Measurements from ENCODE around the gene MUS81. TPM values are rescaled to one million over a fixed set of nuclear protein-coding genes. Genes with fewer than 3 reads are reported as not detected.

The MUS81 gene
- total RNA-seq, 1 experiment from 2014 or later: 45.9 TPM

DNA sequence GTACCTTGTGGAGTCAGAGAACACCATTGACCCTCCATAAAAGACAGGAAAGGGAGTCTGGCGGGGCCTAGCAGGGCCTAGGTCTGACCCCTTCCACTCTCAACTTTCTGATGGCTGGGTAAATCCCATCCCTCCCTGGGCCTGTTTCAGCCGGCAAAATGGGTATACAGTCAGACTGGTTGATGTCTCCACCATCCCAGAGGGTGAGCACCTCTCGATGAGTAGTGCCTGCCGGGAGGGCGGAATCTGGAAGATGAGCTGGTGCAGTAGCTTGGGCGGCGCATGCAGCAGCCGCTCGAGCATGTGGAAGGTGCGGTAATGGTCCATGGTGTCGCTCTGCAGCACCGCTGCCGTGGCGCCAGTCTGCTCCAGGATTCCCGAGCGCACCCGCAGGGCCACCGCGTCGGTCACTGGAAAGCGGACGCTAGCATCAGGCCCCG lies 27.5 kb downstream of the MUS81 start (continued):
- TF ChIP-seq, protein P1, sequence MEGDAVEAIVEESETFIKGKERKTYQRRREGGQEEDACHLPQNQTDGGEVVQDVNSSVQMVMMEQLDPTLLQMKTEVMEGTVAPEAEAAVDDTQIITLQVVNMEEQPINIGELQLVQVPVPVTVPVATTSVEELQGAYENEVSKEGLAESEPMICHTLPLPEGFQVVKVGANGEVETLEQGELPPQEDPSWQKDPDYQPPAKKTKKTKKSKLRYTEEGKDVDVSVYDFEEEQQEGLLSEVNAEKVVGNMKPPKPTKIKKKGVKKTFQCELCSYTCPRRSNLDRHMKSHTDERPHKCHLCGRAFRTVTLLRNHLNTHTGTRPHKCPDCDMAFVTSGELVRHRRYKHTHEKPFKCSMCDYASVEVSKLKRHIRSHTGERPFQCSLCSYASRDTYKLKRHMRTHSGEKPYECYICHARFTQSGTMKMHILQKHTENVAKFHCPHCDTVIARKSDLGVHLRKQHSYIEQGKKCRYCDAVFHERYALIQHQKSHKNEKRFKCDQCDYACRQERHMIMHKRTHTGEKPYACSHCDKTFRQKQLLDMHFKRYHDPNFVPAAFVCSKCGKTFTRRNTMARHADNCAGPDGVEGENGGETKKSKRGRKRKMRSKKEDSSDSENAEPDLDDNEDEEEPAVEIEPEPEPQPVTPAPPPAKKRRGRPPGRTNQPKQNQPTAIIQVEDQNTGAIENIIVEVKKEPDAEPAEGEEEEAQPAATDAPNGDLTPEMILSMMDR (IDR thresholded peaks at IDR 0.05): no peak
- TF ChIP-seq, protein P2, sequence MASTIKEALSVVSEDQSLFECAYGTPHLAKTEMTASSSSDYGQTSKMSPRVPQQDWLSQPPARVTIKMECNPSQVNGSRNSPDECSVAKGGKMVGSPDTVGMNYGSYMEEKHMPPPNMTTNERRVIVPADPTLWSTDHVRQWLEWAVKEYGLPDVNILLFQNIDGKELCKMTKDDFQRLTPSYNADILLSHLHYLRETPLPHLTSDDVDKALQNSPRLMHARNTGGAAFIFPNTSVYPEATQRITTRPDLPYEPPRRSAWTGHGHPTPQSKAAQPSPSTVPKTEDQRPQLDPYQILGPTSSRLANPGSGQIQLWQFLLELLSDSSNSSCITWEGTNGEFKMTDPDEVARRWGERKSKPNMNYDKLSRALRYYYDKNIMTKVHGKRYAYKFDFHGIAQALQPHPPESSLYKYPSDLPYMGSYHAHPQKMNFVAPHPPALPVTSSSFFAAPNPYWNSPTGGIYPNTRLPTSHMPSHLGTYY (CRISPR knock-in tag; IDR thresholded peaks at IDR 0.05): no peak
- TF ChIP-seq, protein P3, sequence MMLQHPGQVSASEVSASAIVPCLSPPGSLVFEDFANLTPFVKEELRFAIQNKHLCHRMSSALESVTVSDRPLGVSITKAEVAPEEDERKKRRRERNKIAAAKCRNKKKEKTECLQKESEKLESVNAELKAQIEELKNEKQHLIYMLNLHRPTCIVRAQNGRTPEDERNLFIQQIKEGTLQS (CRISPR knock-in tag; conservative IDR thresholded peaks at IDR 0.05): no peak
- no peak for TF ChIP-seq SMAD3 (CRISPR knock-in tag; IDR thresholded peaks at IDR 0.05; ENCODE audit: borderline replicate concordance)

- ChIA-PET POLR2A (interaction anchor here (0.6 to 7.2 kb wide), 19 partner anchors 9 to 1295 kb away, joined by 3 to 90 read pairs (median 4); partner anchors contain the start of genes CFL1, CST6, CTSW and FOSL1), CTCF (interaction anchor here (0.5 to 11.9 kb wide), 97 partner anchors 8 to 1980 kb away, joined by 3 to 539 read pairs (median 5); partner anchors contain the start of genes BANF1, C11orf68, CFL1 and CST6)
- Mint-ChIP-seq H3K36me3 (peaks cover 36% of the 10 kb centered on the region), H3K27ac (peak within 1 kb of the TSS; percentile 98), H3K4me3 (peak within 1 kb of the TSS; percentile 97), H3K4me1 (peaks cover 44% of the 10 kb centered on the region), H3K9me3 (no peaks in the 10 kb centered on the region), H3K27me3 (ENCODE audit: low read depth) (peaks cover 15% of the 10 kb centered on the region)
- DNase-seq (ENCODE audit: low spot score) (peak; percentile 98), ATAC-seq (peak; percentile 64)
- TF ChIP-seq CBFB (CRISPR knock-in tag; IDR thresholded peaks at IDR 0.05; ENCODE audit: low read depth) (0 out of 2 replicates have a peak, but pooled peaks have one; percentile 32), ZNF671 (CRISPR knock-in tag; IDR thresholded peaks at IDR 0.05) (no peak), GTF2I (CRISPR knock-in tag; conservative IDR thresholded peaks at IDR 0.05) (no peak), SMAD4 (CRISPR knock-in tag; IDR thresholded peaks at IDR 0.05) (no peak), PREB (CRISPR knock-in tag; IDR thresholded peaks at IDR 0.05; ENCODE audit: borderline replicate concordance) (no peak), ZNF219 (CRISPR knock-in tag; IDR thresholded peaks at IDR 0.05; ENCODE audit: borderline replicate concordance) (no peak), MAX (CRISPR knock-in tag; IDR thresholded peaks at IDR 0.05) (peak; percentile 75), FOXJ3 (CRISPR knock-in tag; IDR thresholded peaks at IDR 0.05; ENCODE audit: borderline replicate concordance) (no peak), PRRX2 (CRISPR knock-in tag; IDR thresholded peaks at IDR 0.05) (no peak), EMX1 (CRISPR knock-in tag; IDR thresholded peaks at IDR 0.05) (no peak), HMGA2 (CRISPR knock-in tag; IDR thresholded peaks at IDR 0.05) (no peak), ZBTB21 (CRISPR knock-in tag; IDR thresholded peaks at IDR 0.05; ENCODE audit: borderline replicate concordance) (peak; percentile 64; the same call in 1 of the 2 replicates), ZNF512 (CRISPR knock-in tag; IDR thresholded peaks at IDR 0.05; ENCODE audit: borderline replicate concordance) (no peak), NFE2L1 (CRISPR knock-in tag; IDR thresholded peaks at IDR 0.05) (no peak), CREB1 (CRISPR knock-in tag; IDR thresholded peaks at IDR 0.05) (no peak), IRF1 (CRISPR knock-in tag; IDR thresholded peaks at IDR 0.05) (no peak), ZNF317 (CRISPR knock-in tag; IDR thresholded peaks at IDR 0.05; ENCODE audit: borderline replicate concordance, low read depth) (no peak)
- TF ChIP-seq, protein P3 (CRISPR knock-in tag; conservative IDR thresholded peaks at IDR 0.05): no peak
- TF ChIP-seq, protein P4, sequence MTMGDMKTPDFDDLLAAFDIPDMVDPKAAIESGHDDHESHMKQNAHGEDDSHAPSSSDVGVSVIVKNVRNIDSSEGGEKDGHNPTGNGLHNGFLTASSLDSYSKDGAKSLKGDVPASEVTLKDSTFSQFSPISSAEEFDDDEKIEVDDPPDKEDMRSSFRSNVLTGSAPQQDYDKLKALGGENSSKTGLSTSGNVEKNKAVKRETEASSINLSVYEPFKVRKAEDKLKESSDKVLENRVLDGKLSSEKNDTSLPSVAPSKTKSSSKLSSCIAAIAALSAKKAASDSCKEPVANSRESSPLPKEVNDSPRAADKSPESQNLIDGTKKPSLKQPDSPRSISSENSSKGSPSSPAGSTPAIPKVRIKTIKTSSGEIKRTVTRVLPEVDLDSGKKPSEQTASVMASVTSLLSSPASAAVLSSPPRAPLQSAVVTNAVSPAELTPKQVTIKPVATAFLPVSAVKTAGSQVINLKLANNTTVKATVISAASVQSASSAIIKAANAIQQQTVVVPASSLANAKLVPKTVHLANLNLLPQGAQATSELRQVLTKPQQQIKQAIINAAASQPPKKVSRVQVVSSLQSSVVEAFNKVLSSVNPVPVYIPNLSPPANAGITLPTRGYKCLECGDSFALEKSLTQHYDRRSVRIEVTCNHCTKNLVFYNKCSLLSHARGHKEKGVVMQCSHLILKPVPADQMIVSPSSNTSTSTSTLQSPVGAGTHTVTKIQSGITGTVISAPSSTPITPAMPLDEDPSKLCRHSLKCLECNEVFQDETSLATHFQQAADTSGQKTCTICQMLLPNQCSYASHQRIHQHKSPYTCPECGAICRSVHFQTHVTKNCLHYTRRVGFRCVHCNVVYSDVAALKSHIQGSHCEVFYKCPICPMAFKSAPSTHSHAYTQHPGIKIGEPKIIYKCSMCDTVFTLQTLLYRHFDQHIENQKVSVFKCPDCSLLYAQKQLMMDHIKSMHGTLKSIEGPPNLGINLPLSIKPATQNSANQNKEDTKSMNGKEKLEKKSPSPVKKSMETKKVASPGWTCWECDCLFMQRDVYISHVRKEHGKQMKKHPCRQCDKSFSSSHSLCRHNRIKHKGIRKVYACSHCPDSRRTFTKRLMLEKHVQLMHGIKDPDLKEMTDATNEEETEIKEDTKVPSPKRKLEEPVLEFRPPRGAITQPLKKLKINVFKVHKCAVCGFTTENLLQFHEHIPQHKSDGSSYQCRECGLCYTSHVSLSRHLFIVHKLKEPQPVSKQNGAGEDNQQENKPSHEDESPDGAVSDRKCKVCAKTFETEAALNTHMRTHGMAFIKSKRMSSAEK (CRISPR knock-in tag; IDR thresholded peaks at IDR 0.05; ENCODE audit: borderline replicate concordance): no peak
- TF ChIP-seq, protein P5, sequence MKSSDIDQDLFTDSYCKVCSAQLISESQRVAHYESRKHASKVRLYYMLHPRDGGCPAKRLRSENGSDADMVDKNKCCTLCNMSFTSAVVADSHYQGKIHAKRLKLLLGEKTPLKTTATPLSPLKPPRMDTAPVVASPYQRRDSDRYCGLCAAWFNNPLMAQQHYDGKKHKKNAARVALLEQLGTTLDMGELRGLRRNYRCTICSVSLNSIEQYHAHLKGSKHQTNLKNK (CRISPR knock-in tag; IDR thresholded peaks at IDR 0.05): no peak
Observed at GRCh38 chr11:65888163-65888814, 28.1 kb downstream of the MUS81 start, which contains the start of gene FIBP. FIBP (minus strand) TSS chr11:65888471; CDS start chr11:65888418, 53 bp downstream.

Data from WTC11 (cell line).